ENCODE results near the gene CCDC152.
"Not testable (repeated sequence)": the region's sequence is repeated elsewhere in the genome, so short reads cannot be mapped to it uniquely, and the experiment has no call there.

Gene CCDC152

DNA sequence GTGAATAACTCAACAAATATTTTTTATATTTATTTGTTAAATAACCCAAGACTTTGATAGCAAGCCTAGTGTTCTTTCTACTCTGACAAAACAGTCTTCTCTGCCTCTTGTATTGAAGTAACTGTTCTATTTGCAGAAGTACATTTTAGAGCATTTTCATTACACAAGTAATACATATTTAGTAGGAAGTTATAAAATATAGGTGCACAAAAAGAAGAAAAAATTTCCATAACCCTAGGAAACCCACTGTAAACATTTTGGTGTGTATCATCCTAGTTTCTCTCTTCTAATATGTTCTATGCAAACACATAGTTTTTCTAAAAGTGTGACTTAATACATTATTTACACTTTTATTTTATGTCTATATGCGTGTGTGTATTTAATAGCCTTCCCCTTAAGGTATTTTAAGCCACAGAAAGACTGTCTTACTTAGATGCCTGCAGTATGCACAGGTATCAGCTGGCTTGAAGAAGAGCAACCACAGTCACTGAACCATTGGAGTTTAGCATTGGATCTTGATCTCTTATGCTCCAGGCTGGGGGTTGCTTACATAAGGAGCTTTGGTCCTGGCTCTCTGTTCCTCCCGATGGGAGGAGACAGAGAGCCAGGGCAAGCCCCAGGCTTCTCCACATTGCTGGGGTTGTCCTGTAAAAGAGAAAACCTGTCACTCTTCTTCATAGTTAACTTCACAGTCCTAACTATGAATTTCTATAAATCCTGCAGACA, 51.3 kb downstream of the CCDC152 start:
- no peak overlapping the region for H3K27ac ChIP-seq
- TF ChIP-seq, protein P1, sequence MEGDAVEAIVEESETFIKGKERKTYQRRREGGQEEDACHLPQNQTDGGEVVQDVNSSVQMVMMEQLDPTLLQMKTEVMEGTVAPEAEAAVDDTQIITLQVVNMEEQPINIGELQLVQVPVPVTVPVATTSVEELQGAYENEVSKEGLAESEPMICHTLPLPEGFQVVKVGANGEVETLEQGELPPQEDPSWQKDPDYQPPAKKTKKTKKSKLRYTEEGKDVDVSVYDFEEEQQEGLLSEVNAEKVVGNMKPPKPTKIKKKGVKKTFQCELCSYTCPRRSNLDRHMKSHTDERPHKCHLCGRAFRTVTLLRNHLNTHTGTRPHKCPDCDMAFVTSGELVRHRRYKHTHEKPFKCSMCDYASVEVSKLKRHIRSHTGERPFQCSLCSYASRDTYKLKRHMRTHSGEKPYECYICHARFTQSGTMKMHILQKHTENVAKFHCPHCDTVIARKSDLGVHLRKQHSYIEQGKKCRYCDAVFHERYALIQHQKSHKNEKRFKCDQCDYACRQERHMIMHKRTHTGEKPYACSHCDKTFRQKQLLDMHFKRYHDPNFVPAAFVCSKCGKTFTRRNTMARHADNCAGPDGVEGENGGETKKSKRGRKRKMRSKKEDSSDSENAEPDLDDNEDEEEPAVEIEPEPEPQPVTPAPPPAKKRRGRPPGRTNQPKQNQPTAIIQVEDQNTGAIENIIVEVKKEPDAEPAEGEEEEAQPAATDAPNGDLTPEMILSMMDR (conservative IDR thresholded peaks at IDR 0.05), result no peak

DNA sequence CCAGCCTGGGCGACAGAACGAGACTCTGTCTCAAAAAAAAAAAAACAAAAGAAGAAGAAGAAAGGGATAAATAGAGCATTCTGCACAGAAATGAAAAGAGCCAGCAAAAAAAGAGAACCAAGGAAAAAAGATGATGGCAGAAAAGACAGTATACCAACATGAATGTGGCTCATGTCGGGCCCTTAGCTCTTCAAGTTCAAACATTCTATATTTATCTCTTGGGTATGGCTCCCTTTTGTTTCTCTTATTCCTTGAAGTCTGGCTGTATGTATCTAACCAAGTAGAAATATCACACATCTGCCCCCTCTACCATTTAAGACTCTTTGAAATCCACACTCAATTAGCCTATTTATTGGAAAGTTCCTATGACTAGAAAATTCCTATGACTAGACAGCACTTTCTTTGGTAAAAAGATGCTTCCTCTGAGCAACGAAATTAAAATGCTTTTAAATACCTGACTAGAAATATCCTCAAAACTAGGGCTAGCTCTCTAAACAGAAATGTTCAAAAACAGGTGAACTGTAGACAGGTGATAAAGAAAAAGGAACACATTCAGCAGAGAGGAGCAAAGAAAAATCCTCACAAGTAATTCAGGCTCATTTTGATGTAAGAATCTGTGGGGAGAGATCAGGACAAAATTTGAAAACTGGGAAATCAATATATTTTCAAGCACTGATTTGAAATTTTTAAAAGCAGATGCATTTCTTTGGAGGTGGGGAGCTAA, 52.4 kb downstream of the CCDC152 start:
- TF ChIP-seq, protein P1 (conservative IDR thresholded peaks at IDR 0.05), result no peak
- peak overlapping the region; percentile 95; the same call in 1 of the 2 replicates for H3K27ac ChIP-seq

DNA sequence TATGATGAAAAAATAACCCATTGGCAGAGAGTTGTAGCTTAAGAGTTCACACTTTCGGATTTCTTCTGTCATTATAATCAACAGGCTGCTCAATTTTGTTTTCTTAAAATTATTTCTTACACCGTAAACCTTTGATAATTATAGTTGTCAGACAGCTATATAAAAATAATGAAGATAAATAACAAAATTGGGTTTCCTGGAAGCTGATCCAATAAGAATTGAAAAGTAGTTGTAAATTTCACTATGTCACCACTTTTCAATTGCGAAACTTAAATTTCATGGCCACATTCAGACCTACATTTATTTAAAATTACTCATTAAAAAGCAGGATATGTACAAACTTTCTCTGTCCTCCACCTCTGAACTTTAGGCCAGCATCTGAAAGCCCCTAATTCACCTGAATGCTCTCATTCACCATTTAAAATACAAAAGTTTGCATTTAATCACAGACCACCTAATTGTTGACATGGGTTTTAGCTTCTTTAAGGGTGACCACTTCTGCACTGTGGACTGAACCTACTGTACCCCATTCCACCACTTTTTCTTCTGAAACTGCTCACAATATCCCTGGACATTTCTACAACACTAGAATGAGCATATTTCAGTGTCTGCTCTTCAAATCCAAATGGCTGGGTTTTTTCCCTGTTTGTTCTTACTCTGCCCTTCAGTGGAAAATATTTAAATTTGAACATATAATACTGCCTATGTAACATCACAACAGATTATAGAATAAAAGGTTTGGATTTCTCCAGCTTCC, 54.4 kb downstream of the CCDC152 start:
- TF ChIP-seq, protein P1 (conservative IDR thresholded peaks at IDR 0.05), result no peak
- H3K27ac ChIP-seq, result peak overlapping the region; percentile 95

DNA sequence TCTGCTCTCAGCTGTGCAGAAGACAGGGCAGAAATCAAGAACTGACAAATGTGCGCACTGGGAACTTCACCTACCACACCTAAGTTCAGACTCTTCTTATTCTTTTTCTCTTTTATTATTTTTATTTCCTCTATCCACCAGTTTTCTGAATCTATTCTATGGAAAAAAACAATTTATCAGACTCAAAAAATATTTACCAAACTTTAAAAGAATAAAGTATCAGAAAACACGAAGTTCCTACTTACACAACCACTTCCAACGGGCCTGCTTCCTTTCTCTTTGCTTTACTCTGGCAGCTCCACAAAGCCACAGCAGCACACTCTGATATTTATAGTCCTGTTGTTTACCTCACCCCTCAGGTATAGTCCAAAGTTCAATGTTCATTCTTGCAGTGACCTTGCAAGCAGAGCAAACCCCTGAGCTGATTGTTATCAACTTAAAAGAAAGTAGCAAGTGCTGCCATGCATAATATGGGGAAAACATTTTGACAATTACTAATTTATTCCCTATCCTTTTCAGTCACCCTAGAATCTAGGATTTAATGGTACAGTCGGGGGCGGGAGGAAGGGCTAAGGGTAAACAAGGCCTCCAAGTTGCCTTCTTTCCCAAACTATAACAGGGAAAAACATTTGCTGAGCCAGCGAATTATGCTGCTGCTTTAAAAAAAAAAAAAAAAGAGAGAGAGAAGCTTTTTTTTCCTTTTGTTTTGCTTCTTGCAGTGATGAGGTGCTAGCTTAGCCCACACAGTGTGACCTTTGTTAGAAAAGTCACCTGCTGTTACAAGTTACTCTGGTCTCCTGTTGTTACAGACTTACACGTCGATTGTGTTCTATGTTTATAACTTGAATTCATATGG, 55.2 kb downstream of the CCDC152 start, which contains the start of gene SELENOP:
Gene SELENOP (minus strand): TSS at position 302 of the 856 bp plus-strand sequence. CDS start 3,539 bp downstream, outside the sequence.
- TF ChIP-seq, protein P1 (conservative IDR thresholded peaks at IDR 0.05), result no peak
- H3K27ac ChIP-seq, result peak within 1 kb of the TSS; percentile 95

DNA sequence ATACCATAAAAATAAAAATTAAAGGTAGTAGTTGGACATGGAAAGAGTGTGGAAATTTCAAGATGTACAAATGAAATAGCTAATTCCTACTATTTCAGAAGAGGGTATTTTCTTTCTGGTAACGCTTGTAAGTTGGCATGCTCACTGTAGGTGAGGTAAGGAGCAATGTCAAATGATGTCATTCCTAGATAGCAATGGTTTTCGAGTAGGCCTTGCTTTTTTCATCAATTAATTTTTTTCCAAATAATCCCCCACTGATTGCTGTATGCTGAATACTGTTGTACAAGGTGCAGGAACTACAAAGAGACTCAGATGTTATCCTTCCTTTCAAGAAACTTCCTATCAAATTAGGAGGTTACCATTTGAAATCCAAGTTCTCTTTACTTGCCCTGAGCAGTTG, 56.0 kb downstream of the CCDC152 start:
- TF ChIP-seq, protein P1 (conservative IDR thresholded peaks at IDR 0.05), result no peak
- H3K27ac ChIP-seq, result peak overlapping the region; percentile 95

DNA sequence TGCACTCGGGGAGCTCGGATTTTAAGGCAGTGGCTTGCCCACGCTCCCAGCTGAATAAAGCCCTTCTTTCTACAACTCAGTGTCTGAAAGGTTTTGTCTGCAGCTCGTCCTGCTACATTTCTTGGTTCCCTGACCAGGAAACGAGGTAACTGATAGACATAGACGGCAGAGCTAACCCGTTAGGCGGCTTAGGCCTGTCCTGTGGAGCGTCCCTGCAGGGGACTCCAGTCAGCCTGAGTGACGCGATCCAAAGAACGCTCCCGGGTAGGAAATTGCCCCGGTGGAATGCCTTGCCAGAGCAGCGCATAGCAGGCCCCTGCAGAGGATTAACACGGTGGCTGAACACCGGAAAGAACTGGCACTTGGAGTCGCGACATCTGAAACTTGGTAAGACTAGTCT, 56.9 kb downstream of the CCDC152 start:
- TF ChIP-seq, protein P1 (conservative IDR thresholded peaks at IDR 0.05), result no peak

DNA sequence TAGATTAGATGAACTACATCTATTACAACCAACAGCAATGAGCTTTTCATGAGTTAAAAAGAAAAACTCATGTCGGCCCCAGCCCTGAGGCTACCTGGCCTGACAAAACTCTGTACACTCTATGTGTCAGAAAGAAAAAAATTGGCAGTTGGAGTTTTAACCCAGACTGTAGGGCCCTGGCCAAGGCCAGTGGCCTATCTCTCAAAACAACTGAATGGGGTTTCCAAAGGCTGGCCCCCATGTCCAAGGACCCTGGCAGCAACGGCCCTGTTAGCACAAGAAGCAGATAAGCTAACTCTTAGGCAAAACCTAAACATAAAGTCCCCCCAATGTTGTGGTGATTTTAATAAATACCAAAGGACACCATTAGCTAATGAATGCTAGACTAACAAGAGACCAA, 59.9 kb downstream of the CCDC152 start:
- not testable (repeated sequence) for H3K27ac ChIP-seq

More for the DNA sequence above, 56.9 kb downstream of the CCDC152 start:
- H3K27ac ChIP-seq, result peak overlapping the region; percentile 95; the same call in 1 of the 2 replicates
